ENCODE results near the gene IFNGR2. TPM values are rescaled to one million over a fixed set of nuclear protein-coding genes. Genes with fewer than 3 reads are reported as not detected.
A peak's percentile ranks its signal among the peaks of the same experiment; 100 is the strongest.
"Not testable (repeated sequence)": the region's sequence is repeated elsewhere in the genome, so short reads cannot be mapped to it uniquely, and the experiment has no call there.

IFNGR2 gene
- total RNA-seq, 8 experiments from 2014 or later: 21.4 to 58.1 (median 31.9) TPM

- H3K4me1 ChIP-seq (replicated peaks in 1 of 2): no peaks in the 10 kb centered on the region
- WGBS, 10 experiments: 40 to 100% (median 84%) methylated on average over 1 to 3 of the region's 3 CpGs; no CpG with 5 or more reads in 5 of the 10 experiments
- in situ Hi-C loops (cut with MboI; ENCODE audit: low pct_unique_long_range_greater_than_20kb in 2 of 9, low sequenced_read_pairs in 9 of 9, unreplicated experiment in 9 of 9): no loop called here
- ATAC-seq (replicated peaks in 6 of 8): no peak
- no peak overlapping the region for H3K27ac ChIP-seq
- H3K4me3 ChIP-seq: no peak overlapping the region
Measured at GRCh38 chr21:33368576-33368975, 34.6 kb upstream of the IFNGR2 start.

GRCh38 chr21:33369586-33369985, 33.6 kb upstream of the IFNGR2 start:
- 20 to 100% (median 84%) methylated on average over 1 of the region's 1 CpG; no CpG with 5 or more reads in 4 of the 10 experiments for WGBS, 10 experiments
- H3K4me3 ChIP-seq: no peak overlapping the region
- no peak overlapping the region for H3K27ac ChIP-seq
- H3K4me1 ChIP-seq (replicated peaks in 1 of 2): no peaks in the 10 kb centered on the region
- ATAC-seq (replicated peaks in 6 of 8): no peak
- in situ Hi-C loops (cut with MboI; ENCODE audit: low pct_unique_long_range_greater_than_20kb in 2 of 9, low sequenced_read_pairs in 9 of 9, unreplicated experiment in 9 of 9): no loop called here

GRCh38 chr21:33370305-33370704, 32.9 kb upstream of the IFNGR2 start:
- Histone ChIP-seq H3K4me3 (no peak overlapping the region), H3K4me1 (replicated peaks in 1 of 2) (no peaks in the 10 kb centered on the region), H3K27ac (no peak overlapping the region)
- WGBS, 10 experiments: 20 to 100% (median 89%) methylated on average over 1 to 2 of the region's 2 CpGs; no CpG with 5 or more reads in 5 of the 10 experiments
- peak in 2 of 8 experiments; percentile 55 to 62 for ATAC-seq (replicated peaks in 6 of 8)
- in situ Hi-C loops (cut with MboI; ENCODE audit: low pct_unique_long_range_greater_than_20kb in 2 of 9, low sequenced_read_pairs in 9 of 9, unreplicated experiment in 9 of 9): no loop called here

GRCh38 chr21:33371366-33371765, 31.8 kb upstream of the IFNGR2 start:
- Histone ChIP-seq H3K27ac (no peak overlapping the region), H3K4me3 (no peak overlapping the region), H3K4me1 (replicated peaks in 1 of 2) (no peaks in the 10 kb centered on the region)
- no peak for ATAC-seq (replicated peaks in 6 of 8)
- 20 to 100% (median 82%) methylated on average over 1 to 3 of the region's 3 CpGs; no CpG with 5 or more reads in 5 of the 10 experiments for WGBS, 10 experiments
- in situ Hi-C loops (cut with MboI; ENCODE audit: low pct_unique_long_range_greater_than_20kb in 2 of 9, low sequenced_read_pairs in 9 of 9, unreplicated experiment in 9 of 9): no loop called here

GRCh38 chr21:33372582-33372981, 30.6 kb upstream of the IFNGR2 start:
- in situ Hi-C loops (cut with MboI; ENCODE audit: low pct_unique_long_range_greater_than_20kb in 2 of 9, low sequenced_read_pairs in 9 of 9, unreplicated experiment in 9 of 9): no loop called here
- no peak for ATAC-seq (replicated peaks in 6 of 8)
- WGBS, 10 experiments: 96% methylated on average over 4 of the region's 12 CpGs; no CpG with 5 or more reads in 9 of the 10 experiments
- H3K27ac ChIP-seq: no peak overlapping the region
- no peak overlapping the region for H3K4me3 ChIP-seq
- no peaks in the 10 kb centered on the region for H3K4me1 ChIP-seq (replicated peaks in 1 of 2)

- in situ Hi-C loops (cut with MboI; ENCODE audit: low pct_unique_long_range_greater_than_20kb in 2 of 9, low sequenced_read_pairs in 9 of 9, unreplicated experiment in 9 of 9): no loop called here
- WGBS, 10 experiments: 100% methylated on average over 1 of the region's 2 CpGs; no CpG with 5 or more reads in 9 of the 10 experiments
- H3K4me1 ChIP-seq (replicated peaks in 1 of 2): no peaks in the 10 kb centered on the region
- H3K4me3 ChIP-seq: no peak overlapping the region
- no peak for ATAC-seq (replicated peaks in 6 of 8)
- H3K27ac ChIP-seq: no peak overlapping the region
Measured at GRCh38 chr21:33373451-33373850, 29.8 kb upstream of the IFNGR2 start.

- no peak for ATAC-seq (replicated peaks in 6 of 8)
- in situ Hi-C loops (cut with MboI; ENCODE audit: low pct_unique_long_range_greater_than_20kb in 2 of 9, low sequenced_read_pairs in 9 of 9, unreplicated experiment in 9 of 9): no loop called here
- WGBS, 10 experiments: 9 to 90% (median 62%) methylated on average over 1 to 2 of the region's 2 CpGs; no CpG with 5 or more reads in 3 of the 10 experiments
Measured at GRCh38 chr21:33374080-33374449, 29.1 kb upstream of the IFNGR2 start.

GRCh38 chr21:33374450-33375096, 28.6 kb upstream of the IFNGR2 start:
- H3K4me3 ChIP-seq: no peak overlapping the region
- ATAC-seq (replicated peaks in 6 of 8): peak in 3 of 8 experiments; percentile 84 to 86 (median 85)
- 10 to 88% (median 34%) methylated on average over 1 to 4 of the region's 4 CpGs; no CpG with 5 or more reads in 2 of the 10 experiments for WGBS, 10 experiments

More at GRCh38 chr21:33374080-33374449, 29.1 kb upstream of the IFNGR2 start:
- Histone ChIP-seq H3K27ac (no peak overlapping the region), H3K4me1 (replicated peaks in 1 of 2) (no peaks in the 10 kb centered on the region), H3K4me3 (no peak overlapping the region)

GRCh38 chr21:33375101-33375644, 28.0 kb upstream of the IFNGR2 start:
- WGBS, 10 experiments: 34 to 90% (median 66%) methylated on average over 2 to 5 of the region's 5 CpGs; no CpG with 5 or more reads in 3 of the 10 experiments
- Histone ChIP-seq H3K4me1 (replicated peaks in 1 of 2) (no peaks in the 10 kb centered on the region), H3K4me3 (no peak overlapping the region), H3K27ac (no peak overlapping the region)
- in situ Hi-C loops (cut with MboI; ENCODE audit: low pct_unique_long_range_greater_than_20kb in 2 of 9, low sequenced_read_pairs in 9 of 9, unreplicated experiment in 9 of 9): no loop called here
- peak in 3 of 8 experiments; percentile 10 to 45 (median 11) for ATAC-seq (replicated peaks in 6 of 8)

More at GRCh38 chr21:33374450-33375096, 28.6 kb upstream of the IFNGR2 start:
- H3K4me1 ChIP-seq (replicated peaks in 1 of 2): no peaks in the 10 kb centered on the region
- in situ Hi-C loops (cut with MboI; ENCODE audit: low pct_unique_long_range_greater_than_20kb in 2 of 9, low sequenced_read_pairs in 9 of 9, unreplicated experiment in 9 of 9): no loop called here
- no peak overlapping the region for H3K27ac ChIP-seq

- H3K4me1 ChIP-seq (replicated peaks in 1 of 2): no peaks in the 10 kb centered on the region
- no peak overlapping the region for H3K4me3 ChIP-seq
- H3K27ac ChIP-seq: no peak overlapping the region
- 60 to 100% (median 87%) methylated on average over 1 to 6 of the region's 6 CpGs; no CpG with 5 or more reads in 2 of the 10 experiments for WGBS, 10 experiments
- in situ Hi-C loops (cut with MboI; ENCODE audit: low pct_unique_long_range_greater_than_20kb in 2 of 9, low sequenced_read_pairs in 9 of 9, unreplicated experiment in 9 of 9): no loop called here
- ATAC-seq (replicated peaks in 6 of 8): peak in 4 of 8 experiments; percentile 25 to 36 (median 29)
Measured at GRCh38 chr21:33377221-33377920, 25.8 kb upstream of the IFNGR2 start.

- no peaks in the 10 kb centered on the region for H3K4me1 ChIP-seq (replicated peaks in 1 of 2)
- in situ Hi-C loops (cut with MboI; ENCODE audit: low pct_unique_long_range_greater_than_20kb in 2 of 9, low sequenced_read_pairs in 9 of 9, unreplicated experiment in 9 of 9): no loop called here
- H3K4me3 ChIP-seq: no peak overlapping the region
- ATAC-seq (replicated peaks in 6 of 8): no peak
- WGBS, 10 experiments: 72 to 100% (median 100%) methylated on average over 1 to 5 of the region's 9 CpGs; no CpG with 5 or more reads in 3 of the 10 experiments
- no peak overlapping the region for H3K27ac ChIP-seq
Measured at GRCh38 chr21:33378081-33378480, 25.1 kb upstream of the IFNGR2 start.

GRCh38 chr21:33379934-33380333, 23.3 kb upstream of the IFNGR2 start:
- in situ Hi-C loops (cut with MboI; ENCODE audit: low pct_unique_long_range_greater_than_20kb in 2 of 9, low sequenced_read_pairs in 9 of 9, unreplicated experiment in 9 of 9); H3K27ac ChIP-seq: not testable (repeated sequence)
- peak in 1 of 8 experiments; percentile 3 for ATAC-seq (replicated peaks in 6 of 8)

GRCh38 chr21:33380483-33380998, 22.7 kb upstream of the IFNGR2 start:
- in situ Hi-C loops (cut with MboI; ENCODE audit: low pct_unique_long_range_greater_than_20kb in 2 of 9, low sequenced_read_pairs in 9 of 9, unreplicated experiment in 9 of 9): no loop called here
- H3K27ac ChIP-seq: no peak overlapping the region
- no peak overlapping the region for H3K4me3 ChIP-seq
- WGBS, 10 experiments: 0 to 100% (median 83%) methylated on average over 1 to 7 of the region's 11 CpGs; no CpG with 5 or more reads in 1 of the 10 experiments
- H3K4me1 ChIP-seq (replicated peaks in 1 of 2): no peaks in the 10 kb centered on the region
- ATAC-seq (replicated peaks in 6 of 8): peak; percentile 50 to 97 (median 90)

More at GRCh38 chr21:33379934-33380333, 23.3 kb upstream of the IFNGR2 start:
- not testable (repeated sequence) for H3K4me1 ChIP-seq (replicated peaks in 1 of 2); H3K4me3 ChIP-seq
- WGBS, 10 experiments: 0 to 100% (median 82%) methylated on average over 1 of the region's 1 CpG; no CpG with 5 or more reads in 2 of the 10 experiments
